GM19395 (cell line): Measurements from ENCODE around the gene IL23R.

ENCODE experiments used
- ATAC-seq: cut with Tn5 transposase; IDR thresholded peaks from one replicate; pipeline ENCODE4 v1.9.1; 2021; ENCODE audit warnings: mild to moderate bottlenecking, moderate library complexity; ENCODE audit not compliant: unreplicated experiment

The IL23R gene

DNA sequence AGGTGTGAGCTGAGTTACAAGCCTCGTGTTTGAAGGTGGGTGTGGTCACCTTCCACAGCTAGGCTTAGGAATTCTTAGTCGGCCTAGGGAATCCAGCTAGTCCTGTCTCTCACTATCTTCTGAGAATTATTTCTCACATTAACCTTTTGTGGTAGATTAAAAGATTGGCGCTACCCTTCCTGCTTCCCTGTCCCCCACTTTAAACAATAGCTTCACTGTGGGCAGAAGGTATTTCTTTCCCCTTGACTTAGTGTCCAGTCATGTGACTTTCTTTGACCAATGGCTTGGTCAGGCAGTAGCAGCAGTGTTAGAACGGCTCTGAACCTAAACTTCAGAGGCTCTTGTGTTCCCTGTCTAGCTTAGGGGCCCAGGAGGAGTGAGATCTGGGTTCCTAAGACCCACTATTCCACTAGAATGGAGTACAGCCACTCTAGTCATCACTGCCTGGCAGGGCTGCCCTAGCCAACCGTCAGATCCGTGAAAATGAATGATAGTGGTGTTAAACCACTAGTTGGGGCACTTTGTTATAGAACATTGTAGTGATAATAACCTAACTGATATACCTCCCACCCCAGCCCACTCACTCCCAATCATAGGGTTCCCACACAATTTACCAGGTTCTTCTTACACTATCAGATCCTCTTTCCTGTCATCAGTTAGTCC lies 17.6 kb upstream of the IL23R start:
- peak; percentile 31 for ATAC-seq

- ATAC-seq, result peak; percentile 93
These were observed 17.0 kb upstream of the IL23R start for GRCh38 chr1:67149179-67149770.

DNA sequence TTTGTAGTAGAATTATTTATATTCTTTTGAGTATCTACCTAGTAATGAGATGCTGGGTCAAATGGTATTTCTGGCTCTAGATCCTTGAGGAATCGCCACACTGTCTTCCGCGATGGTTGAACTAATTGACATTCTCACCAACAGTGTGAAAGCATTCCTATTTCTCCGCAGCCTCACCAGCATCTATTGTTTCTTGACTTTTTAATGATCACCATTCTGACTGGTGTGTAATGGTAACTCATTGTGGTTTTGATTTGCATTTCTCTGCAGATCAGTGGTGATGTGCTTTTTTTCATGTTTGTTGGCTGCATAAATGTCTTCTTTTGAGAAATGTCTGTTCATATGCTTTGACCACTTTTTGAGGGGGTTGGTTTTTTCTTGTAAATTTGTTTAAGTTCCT lies 15.3 kb upstream of the IL23R start:
- no peak for ATAC-seq

DNA sequence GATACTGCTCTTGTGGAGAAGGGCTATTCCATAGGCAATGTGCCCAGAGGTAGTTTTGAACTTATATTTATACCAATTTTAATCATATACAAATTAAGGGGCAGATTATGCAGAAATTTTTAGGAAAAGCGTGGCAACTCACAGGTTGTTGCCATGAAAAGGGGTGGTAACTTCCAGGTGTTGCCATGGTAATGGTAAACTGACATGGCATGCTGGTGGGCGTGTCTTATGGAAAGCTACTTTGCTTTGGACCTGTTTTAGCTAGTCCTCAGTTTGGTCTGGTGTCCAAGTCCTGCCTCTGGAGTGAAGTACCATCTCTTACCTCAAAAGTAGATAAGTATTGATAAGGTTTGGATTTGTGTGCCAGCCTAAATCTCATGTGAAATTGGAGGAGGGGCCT lies 7.9 kb upstream of the IL23R start:
- ATAC-seq, result no peak

GRCh38 chr1:67159233-67159632 lies 7.0 kb upstream of the IL23R start:
- ATAC-seq, result no peak

GRCh38 chr1:67162954-67163353 lies 3.3 kb upstream of the IL23R start:
- peak; percentile 64 for ATAC-seq

GRCh38 chr1:67165468-67166041 lies 699 bp upstream of the IL23R start:
- no peak for ATAC-seq

- ATAC-seq, result peak; percentile 49
These were observed 3.2 kb downstream of the IL23R start for GRCh38 chr1:67169496-67169895.

DNA sequence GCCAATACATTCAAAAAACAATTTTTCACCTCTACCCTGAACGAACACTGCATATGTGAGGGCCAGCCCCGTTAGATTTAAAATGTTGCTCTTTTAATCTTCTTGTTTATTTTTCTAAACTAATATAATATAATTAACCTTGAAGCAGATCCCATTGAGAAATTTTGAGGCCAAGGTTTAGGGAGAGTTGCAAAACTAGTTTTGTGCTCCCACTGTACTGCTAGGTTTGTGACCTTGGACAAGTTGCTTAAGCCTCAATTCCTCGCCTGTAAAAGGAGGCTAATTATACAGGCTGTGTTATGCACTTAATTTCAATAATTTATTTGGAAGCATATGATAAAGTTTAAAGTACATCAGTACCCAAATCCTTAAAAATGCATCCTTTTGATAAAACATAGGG lies 3.7 kb downstream of the IL23R start:
- ATAC-seq, result no peak

- no peak for ATAC-seq
These were observed 4.7 kb downstream of the IL23R start for GRCh38 chr1:67170751-67171573.

- ATAC-seq, result peak; percentile 21
These were observed 5.3 kb downstream of the IL23R start for GRCh38 chr1:67171574-67171955.

DNA sequence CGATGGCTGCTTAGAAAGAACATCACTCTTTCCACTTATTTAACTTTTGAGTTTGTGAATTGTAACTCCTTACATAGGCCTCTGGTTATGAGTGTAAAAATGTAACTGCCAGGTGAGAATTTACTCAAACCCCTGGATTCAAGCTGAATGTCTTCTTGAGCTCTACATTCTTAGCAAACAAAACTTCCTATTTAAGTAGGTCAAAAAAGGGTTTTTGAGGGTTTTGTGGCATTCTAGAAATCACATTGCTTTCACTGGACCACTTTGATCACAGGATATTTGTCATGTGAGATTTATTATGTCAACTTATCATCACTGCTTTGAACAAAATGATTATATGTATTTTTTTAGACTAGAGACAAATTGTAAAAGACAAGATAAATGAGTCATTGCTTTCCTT lies 5.7 kb downstream of the IL23R start:
- ATAC-seq, result peak; percentile 36

- ATAC-seq, result no peak
These were observed 7.7 kb downstream of the IL23R start for GRCh38 chr1:67173988-67174387.

DNA sequence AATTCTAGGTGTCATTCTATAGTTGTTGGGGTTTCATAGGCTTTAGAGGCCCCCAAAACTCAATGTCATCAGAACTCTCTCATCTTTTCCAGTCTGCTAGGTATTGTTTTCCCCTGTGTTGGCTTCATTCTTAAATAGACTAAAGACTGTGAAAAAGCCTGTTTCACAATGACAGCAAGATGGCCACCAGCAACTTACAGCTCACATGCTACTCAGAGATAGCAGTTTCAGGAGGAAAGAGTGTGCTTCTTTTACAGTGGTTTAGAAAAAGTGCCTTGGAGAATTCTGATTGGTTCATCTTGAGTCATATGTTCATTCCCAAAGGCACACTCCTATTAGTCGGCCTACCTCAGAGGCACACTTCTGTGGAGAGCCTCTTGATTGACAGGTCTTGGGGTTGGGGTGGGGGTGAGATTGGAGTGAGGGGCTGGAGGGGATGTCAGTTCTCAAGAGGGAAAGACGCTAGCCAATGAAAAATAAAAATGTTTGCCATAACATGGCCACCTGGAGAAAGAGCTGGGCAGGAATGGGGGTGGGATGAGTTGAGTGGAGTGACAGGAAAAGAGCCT lies 8.5 kb downstream of the IL23R start:
- ATAC-seq, result no peak

DNA sequence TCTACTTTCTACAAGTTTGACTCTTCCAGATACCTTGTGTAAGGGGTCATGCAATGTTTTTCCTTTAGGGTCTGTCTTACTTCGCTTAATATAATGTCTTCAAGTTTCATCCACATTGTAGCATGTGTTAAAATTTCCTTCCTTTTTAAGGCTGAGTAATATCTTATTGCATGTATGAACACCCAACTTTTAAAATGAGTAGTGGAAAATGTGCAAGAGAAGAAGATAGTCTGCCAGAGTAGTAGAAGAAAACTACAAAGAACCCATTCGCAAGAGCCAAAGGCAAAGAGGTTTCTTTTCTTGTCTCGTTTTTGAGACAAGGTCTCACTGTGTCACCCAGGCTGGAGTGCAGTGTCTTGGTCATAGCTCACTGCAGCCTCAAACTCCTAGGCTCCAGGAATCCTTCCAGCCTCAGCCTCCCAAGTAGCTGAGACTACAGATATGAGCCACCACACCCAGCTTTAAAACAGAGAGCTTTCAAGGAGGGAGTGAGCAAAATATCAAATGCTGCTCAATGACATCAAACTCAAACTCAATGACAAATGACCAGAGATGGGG lies 9.4 kb downstream of the IL23R start:
- no peak for ATAC-seq

DNA sequence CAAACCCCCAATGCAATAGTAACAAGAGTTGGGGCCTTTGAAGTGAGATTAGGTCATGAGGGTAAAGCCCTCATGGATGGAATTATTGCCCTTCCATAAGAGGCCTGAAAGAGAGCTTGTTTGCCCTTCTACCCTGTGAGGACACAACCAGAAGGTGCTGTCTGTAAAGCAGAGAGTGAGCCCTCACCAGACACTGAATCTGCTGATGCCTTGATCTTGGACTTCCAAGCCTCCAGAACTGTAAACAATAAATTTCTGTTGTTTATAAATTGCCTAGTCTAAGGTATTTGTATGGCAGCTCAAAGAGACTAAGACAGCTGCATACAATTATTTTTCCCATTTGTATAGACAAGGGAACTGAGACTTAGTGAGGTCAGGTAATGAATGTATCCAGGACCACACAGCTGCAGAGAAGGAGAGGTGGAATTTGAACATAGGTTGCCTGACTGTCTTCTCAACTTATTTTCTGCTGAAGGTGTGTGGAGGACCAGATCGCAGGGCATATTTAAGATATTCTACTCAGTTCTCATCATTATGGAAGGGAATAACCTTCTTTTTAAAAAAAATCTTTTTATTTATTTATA lies 18.7 kb downstream of the IL23R start:
- ATAC-seq, result no peak

- no peak for ATAC-seq
These were observed 21.9 kb downstream of the IL23R start for GRCh38 chr1:67188137-67188536.

GRCh38 chr1:67189953-67190352 lies 23.7 kb downstream of the IL23R start:
- no peak for ATAC-seq

DNA sequence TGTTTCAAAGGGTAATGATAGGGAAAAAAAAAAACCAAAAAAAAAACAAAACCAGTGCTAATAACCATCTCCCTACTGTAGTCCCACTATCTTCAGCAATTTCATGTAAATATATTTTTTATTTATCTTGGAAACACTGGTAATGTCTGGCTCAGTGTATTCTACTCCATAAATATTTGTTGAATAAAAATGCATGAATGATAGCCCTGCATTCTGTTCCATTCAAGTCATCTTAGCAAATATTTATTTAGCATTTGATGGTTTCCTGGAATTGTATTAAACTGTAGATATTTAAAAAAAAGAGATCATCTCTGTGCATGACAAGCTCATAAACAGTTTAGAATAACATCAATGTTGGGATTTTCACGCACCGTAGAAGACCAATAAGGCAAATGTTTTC lies 24.2 kb downstream of the IL23R start:
- ATAC-seq, result no peak

DNA sequence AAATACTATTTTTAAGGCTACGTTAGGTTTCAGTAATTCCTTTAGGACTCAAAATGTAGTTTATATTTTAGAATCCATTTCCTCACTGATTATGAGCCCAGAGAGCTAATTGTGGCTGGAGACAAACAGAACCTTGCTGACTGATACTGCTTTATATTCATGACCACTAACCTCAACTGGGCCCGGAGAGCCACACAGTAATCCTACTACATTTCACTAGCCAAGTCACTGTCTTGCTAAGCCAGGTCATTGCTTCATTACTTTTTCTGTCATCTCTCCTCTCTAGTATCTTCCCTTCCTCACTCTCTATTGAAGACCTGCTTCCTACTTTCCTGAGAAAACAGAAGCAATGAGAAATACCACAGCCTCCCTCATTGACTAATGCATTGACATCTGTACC lies 24.7 kb downstream of the IL23R start:
- ATAC-seq, result no peak
